PC-3 (cell line): ENCODE results near the gene PRR5L.

Source experiments
- EZH2 ChIP-seq: fragments of 300-600 bp; sonication (generic); IDR thresholded peaks from one replicate; pipeline ENCODE4 v1.6.1; 2017; ENCODE audit warnings: antibody characterized with exemption, mild to moderate bottlenecking, low read length; ENCODE audit not compliant: unreplicated experiment
- EZH2phosphoT487 ChIP-seq: fragments of 300-600 bp; sonication (generic); IDR thresholded peaks from 2 replicates; pipeline ENCODE4 v1.6.1; 2018; ENCODE audit warnings: mild to moderate bottlenecking, antibody characterized with exemption, low read length, borderline replicate concordance
- TF ChIP-seq, protein P1 (sequence below): fragments of 300-600 bp; sonication (generic); conservative IDR thresholded peaks from 2 replicates; pipeline ENCODE4 v1.5.1; 2017; ENCODE audit warnings: antibody characterized with exemption, low read depth, mild to moderate bottlenecking, low read length

DNA sequence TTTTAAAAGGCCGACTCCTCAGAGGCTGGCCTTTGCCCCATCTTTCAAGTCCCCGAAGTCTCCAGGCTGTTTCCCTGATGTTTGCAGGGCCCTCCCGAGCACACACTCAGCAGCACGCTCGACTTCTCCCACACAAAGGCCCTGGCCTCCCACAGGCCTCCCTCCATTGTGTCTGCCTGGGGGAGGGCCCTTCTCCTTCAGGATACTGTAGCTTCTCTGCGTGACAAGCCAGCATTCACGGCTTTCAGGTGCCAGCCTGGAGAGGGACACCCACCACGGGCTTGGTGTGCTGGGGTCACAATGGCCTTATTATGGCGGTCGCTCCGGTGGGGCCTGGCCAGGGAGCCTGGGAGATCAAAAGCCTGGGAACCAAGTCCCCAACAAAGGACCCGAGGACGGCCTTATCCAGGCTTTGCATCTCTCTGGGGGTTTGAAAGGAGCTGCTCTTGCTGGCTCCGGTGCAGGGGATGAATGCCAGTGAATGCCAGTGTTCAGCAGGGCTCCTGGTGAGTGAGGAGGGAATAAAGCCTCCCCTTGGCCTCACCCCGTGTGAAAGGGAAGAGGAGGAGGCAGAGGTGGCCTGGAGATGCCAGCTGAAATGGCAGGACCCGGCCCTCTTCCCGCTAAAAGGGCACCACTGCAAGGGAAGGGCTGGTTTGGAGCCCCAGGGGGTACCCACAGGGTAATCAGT, 159.0 kb downstream of the PRR5L start:
- TF ChIP-seq, protein P1, sequence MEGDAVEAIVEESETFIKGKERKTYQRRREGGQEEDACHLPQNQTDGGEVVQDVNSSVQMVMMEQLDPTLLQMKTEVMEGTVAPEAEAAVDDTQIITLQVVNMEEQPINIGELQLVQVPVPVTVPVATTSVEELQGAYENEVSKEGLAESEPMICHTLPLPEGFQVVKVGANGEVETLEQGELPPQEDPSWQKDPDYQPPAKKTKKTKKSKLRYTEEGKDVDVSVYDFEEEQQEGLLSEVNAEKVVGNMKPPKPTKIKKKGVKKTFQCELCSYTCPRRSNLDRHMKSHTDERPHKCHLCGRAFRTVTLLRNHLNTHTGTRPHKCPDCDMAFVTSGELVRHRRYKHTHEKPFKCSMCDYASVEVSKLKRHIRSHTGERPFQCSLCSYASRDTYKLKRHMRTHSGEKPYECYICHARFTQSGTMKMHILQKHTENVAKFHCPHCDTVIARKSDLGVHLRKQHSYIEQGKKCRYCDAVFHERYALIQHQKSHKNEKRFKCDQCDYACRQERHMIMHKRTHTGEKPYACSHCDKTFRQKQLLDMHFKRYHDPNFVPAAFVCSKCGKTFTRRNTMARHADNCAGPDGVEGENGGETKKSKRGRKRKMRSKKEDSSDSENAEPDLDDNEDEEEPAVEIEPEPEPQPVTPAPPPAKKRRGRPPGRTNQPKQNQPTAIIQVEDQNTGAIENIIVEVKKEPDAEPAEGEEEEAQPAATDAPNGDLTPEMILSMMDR, result no peak
- TF ChIP-seq EZH2 (no peak), EZH2phosphoT487 (no peak)
